ENCODE data around the gene DHTKD1.

Gene DHTKD1

DNA sequence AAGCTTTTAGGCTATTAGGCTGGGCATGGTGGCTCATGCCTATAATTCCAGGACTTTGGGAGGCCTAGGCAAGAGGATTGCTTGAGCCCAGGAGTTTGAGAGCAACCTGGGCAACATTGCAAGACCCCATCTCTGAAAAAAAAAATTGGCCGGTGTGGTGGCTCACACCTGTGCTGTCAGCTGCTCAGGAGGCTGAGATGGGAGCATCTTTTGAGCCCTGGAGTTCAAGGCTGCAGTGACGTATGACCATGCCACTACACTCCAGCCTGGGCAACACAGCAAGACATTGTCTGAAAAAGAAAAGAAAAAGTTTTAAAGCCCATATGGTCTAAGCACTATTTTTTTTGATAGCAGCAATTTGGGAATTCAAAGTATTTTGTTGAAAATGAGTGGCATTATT is 44.9 kb downstream of the DHTKD1 start:
- Histone ChIP-seq H3F3A (ENCODE audit: insufficient read depth, low read length) (no peaks in the 10 kb centered on the region), H3K36me3 (ENCODE audit: insufficient read depth, low read length) (peaks cover 69% of the 10 kb centered on the region), H4K20me1 (ENCODE audit: insufficient read depth, low read length) (no peaks in the 10 kb centered on the region), H3K9ac (ENCODE audit: low read length) (no peak overlapping the region), H3K27ac (ENCODE audit: low read depth, low read length, poor library complexity, severe bottlenecking) (no peak overlapping the region), H3K9me3 (ENCODE audit: low read length) (no peaks in the 10 kb centered on the region), H3K4me3 (ENCODE audit: low read depth, low read length, poor library complexity, severe bottlenecking) (no peak overlapping the region), H3K79me2 (ENCODE audit: insufficient read depth, low read length) (no peaks in the 10 kb centered on the region), H2AFZ (ENCODE audit: low read length) (no peak overlapping the region), H3K9me2 (ENCODE audit: low read depth, low read length) (no peaks in the 10 kb centered on the region), H3K4me1 (ENCODE audit: insufficient read depth, low read length, severe bottlenecking) (no peaks in the 10 kb centered on the region), H3K4me2 (ENCODE audit: low read length) (no peak overlapping the region), H3K27me3 (ENCODE audit: insufficient read depth, low read length) (no peaks in the 10 kb centered on the region)
- TF ChIP-seq EZH2 (IDR thresholded peaks at IDR 0.05; ENCODE audit: borderline replicate concordance, low read length): no peak
- TF ChIP-seq, protein P1, sequence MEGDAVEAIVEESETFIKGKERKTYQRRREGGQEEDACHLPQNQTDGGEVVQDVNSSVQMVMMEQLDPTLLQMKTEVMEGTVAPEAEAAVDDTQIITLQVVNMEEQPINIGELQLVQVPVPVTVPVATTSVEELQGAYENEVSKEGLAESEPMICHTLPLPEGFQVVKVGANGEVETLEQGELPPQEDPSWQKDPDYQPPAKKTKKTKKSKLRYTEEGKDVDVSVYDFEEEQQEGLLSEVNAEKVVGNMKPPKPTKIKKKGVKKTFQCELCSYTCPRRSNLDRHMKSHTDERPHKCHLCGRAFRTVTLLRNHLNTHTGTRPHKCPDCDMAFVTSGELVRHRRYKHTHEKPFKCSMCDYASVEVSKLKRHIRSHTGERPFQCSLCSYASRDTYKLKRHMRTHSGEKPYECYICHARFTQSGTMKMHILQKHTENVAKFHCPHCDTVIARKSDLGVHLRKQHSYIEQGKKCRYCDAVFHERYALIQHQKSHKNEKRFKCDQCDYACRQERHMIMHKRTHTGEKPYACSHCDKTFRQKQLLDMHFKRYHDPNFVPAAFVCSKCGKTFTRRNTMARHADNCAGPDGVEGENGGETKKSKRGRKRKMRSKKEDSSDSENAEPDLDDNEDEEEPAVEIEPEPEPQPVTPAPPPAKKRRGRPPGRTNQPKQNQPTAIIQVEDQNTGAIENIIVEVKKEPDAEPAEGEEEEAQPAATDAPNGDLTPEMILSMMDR (IDR thresholded peaks at IDR 0.05; ENCODE audit: low read length): no peak

DNA sequence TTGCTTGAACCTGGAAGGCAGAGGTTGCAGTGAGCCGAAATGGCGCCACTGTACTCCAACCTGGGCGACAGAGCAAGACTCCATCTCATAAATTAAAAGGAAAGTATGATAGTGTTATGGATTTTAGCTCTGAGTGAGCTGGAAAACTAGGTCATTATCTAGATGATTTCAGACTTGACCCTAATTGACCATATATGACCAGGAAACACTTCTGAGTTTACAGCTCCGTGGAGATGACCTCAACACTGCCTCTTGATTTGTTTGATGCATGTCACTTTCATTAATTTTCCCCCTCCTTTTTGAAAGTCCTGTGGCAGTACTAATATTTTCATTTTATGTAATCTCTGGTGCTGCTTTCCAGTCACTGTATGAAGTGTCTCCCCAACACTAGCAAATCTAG is 52.9 kb downstream of the DHTKD1 start:
- Histone ChIP-seq H4K20me1 (ENCODE audit: insufficient read depth, low read length) (no peaks in the 10 kb centered on the region), H3K4me1 (ENCODE audit: insufficient read depth, low read length, severe bottlenecking) (peaks cover 12% of the 10 kb centered on the region), H3F3A (ENCODE audit: insufficient read depth, low read length) (no peaks in the 10 kb centered on the region), H3K79me2 (ENCODE audit: insufficient read depth, low read length) (no peaks in the 10 kb centered on the region), H3K9me3 (ENCODE audit: low read length) (no peaks in the 10 kb centered on the region), H3K4me3 (ENCODE audit: low read depth, low read length, poor library complexity, severe bottlenecking) (no peak overlapping the region), H3K9ac (ENCODE audit: low read length) (no peak overlapping the region), H3K27me3 (ENCODE audit: insufficient read depth, low read length) (no peaks in the 10 kb centered on the region), H3K36me3 (ENCODE audit: insufficient read depth, low read length) (peaks cover 49% of the 10 kb centered on the region), H3K9me2 (ENCODE audit: low read depth, low read length) (no peaks in the 10 kb centered on the region), H3K4me2 (ENCODE audit: low read length) (no peak overlapping the region), H3K27ac (ENCODE audit: low read depth, low read length, poor library complexity, severe bottlenecking) (no peak overlapping the region), H2AFZ (ENCODE audit: low read length) (no peak overlapping the region)
- TF ChIP-seq, protein P1 (IDR thresholded peaks at IDR 0.05; ENCODE audit: low read length): no peak
- TF ChIP-seq EZH2 (IDR thresholded peaks at IDR 0.05; ENCODE audit: borderline replicate concordance, low read length): no peak

DNA sequence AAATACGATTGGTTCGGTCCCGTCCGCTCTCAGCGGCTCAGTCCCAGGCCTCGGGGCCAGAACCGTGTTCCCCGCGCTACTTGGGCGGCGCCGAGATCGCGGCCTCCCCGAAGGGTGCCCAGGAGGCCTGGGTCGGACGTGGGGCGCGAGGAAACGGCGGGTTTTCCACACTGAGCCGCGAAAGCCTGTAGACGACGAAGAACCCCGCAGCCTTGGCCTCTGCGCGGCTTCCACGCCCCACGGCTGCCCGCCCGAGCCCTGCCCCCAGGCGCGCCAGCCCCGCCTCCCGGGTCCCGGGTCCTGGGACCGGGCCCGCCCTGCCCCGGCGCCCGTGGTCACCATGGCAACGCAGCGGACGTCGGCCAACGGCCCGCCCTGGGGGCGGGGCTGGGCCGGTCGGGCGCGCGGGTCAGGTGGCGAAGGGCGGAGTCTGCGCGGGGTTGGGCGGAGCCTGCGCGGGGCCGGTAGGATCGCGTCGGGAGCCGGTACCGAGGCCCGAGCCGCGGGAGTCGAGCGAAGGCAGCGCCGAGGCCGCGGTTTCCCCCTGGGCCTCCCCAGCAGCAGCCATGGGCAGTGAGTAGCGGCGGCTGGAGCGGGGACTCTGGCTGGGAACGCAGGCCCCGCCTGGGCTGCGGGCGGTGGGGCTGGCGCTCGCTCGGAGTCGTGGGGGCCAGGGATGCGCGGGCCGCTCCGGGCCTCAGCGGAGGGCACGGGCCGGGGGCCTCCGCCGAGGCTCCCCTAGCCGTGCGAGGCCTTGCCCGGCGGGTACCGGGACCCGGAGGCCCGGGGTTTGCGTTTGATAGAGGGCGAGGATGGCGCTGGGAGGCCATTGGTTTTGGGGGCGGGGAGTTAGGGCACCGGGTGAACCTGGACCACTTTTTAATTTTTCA is 60.7 kb downstream of the DHTKD1 start, which contains the start of gene SEC61A2:
TSS of gene SEC61A2 (plus strand) at position 456 of the 890 bp plus-strand sequence. CDS start at position 567, 111 bp downstream.
- Histone ChIP-seq H3K36me3 (ENCODE audit: insufficient read depth, low read length) (peaks cover 9% of the 10 kb centered on the region), H4K20me1 (ENCODE audit: insufficient read depth, low read length) (no peaks in the 10 kb centered on the region), H3K9ac (ENCODE audit: low read length) (peak within 1 kb of the TSS; percentile 64), H3K9me2 (ENCODE audit: low read depth, low read length) (no peaks in the 10 kb centered on the region), H2AFZ (ENCODE audit: low read length) (no peak within 1 kb of the TSS), H3K9me3 (ENCODE audit: low read length) (no peaks in the 10 kb centered on the region), H3K79me2 (ENCODE audit: insufficient read depth, low read length) (no peaks in the 10 kb centered on the region), H3K4me3 (ENCODE audit: low read depth, low read length, poor library complexity, severe bottlenecking) (peak within 1 kb of the TSS; percentile 73), H3K27me3 (ENCODE audit: insufficient read depth, low read length) (no peaks in the 10 kb centered on the region), H3K4me1 (ENCODE audit: insufficient read depth, low read length, severe bottlenecking) (peaks cover 12% of the 10 kb centered on the region), H3K4me2 (ENCODE audit: low read length) (peak within 1 kb of the TSS; percentile 86), H3F3A (ENCODE audit: insufficient read depth, low read length) (no peaks in the 10 kb centered on the region), H3K27ac (ENCODE audit: low read depth, low read length, poor library complexity, severe bottlenecking) (peak within 1 kb of the TSS; percentile 54)
- no peak for TF ChIP-seq EZH2 (IDR thresholded peaks at IDR 0.05; ENCODE audit: borderline replicate concordance, low read length)
- TF ChIP-seq, protein P1 (IDR thresholded peaks at IDR 0.05; ENCODE audit: low read length): no peak

Data from OCI-LY1 (cell line).